CD14-positive monocyte (primary cell): Measurements from ENCODE around the gene EPHB2. TPM values are rescaled to one million over a fixed set of nuclear protein-coding genes. Genes with fewer than 3 reads are reported as not detected.

Source experiments
- DNase-seq, 3 donors: peaks; one replicate each; pipeline ENCODE4 v3.0.0-alpha.2; 2011 to 2022
- H2AFZ ChIP-seq: 2 replicates; pipeline ENCODE4 v1.6.0; 2012; ENCODE audit warnings: mild to moderate bottlenecking, low read depth, low read length, inconsistent platforms; ENCODE audit not compliant: insufficient read depth, poor library complexity, severe bottlenecking
- H3K27ac ChIP-seq, 2 donors: 1 replicate in 1 of 2; 2 replicates in 1 of 2; pipeline ENCODE4 v1.5.1; 2012 to 2013; ENCODE audit warnings: low read length in 2 of 2, control low read depth in 1 of 2, inconsistent platforms in 1 of 2, low read depth in 1 of 2, mild to moderate bottlenecking in 1 of 2
- H3K27me3 ChIP-seq, 2 donors: one replicate each; pipeline versions ENCODE4 v1.6.0 to v1.6.1; 2011 to 2013; ENCODE audit warnings: low read length in 2 of 2; ENCODE audit not compliant: control insufficient read depth in 2 of 2, insufficient read depth in 2 of 2
- H3K36me3 ChIP-seq, 2 donors: replicated peaks in 1 of 2; 1 replicate in 1 of 2; 2 replicates in 1 of 2; pipeline versions ENCODE4 v1.5.1 to v1.6.1; 2012 to 2013; ENCODE audit warnings: low read length in 2 of 2, control low read depth in 1 of 2, inconsistent platforms in 1 of 2, mild to moderate bottlenecking in 1 of 2; ENCODE audit not compliant: insufficient read depth in 2 of 2, control insufficient read depth in 1 of 2
- H3K4me1 ChIP-seq, 2 donors: 1 replicate in 1 of 2; 2 replicates in 1 of 2; pipeline versions ENCODE4 v1.5.1 to v1.6.1; 2012 to 2013; ENCODE audit warnings: low read length in 2 of 2, control low read depth in 1 of 2, inconsistent platforms in 1 of 2, mild to moderate bottlenecking in 1 of 2, moderate library complexity in 1 of 2; ENCODE audit not compliant: insufficient read depth in 2 of 2, control insufficient read depth in 1 of 2
- H3K4me2 ChIP-seq: replicated peaks from 2 replicates; pipeline ENCODE3; 2012; ENCODE audit warnings: low read length, moderate library complexity, mild to moderate bottlenecking; ENCODE audit not compliant: poor library complexity, severe bottlenecking; ENCODE audit errors: extremely low read depth
- H3K4me3 ChIP-seq, 3 experiments: fragments of 200-600 bp in 1 of 3; sonication (generic) in 1 of 3; replicated peaks in 1 of 3; 1 replicate in 2 of 3; 2 replicates in 1 of 3; pipeline ENCODE4 v1.5.1; 2011 to 2013; ENCODE audit warnings: low read length in 3 of 3, mild to moderate bottlenecking in 3 of 3, control low read depth in 2 of 3, low read depth in 2 of 3, inconsistent platforms in 1 of 3, moderate library complexity in 1 of 3
- H3K79me2 ChIP-seq: 2 replicates; pipeline ENCODE4 v1.6.0; 2012; ENCODE audit warnings: mild to moderate bottlenecking, control low read depth, inconsistent platforms, low read length, moderate library complexity; ENCODE audit not compliant: insufficient read depth
- H3K9ac ChIP-seq: 2 replicates; pipeline ENCODE4 v1.6.0; 2017; ENCODE audit warnings: low read length, mild to moderate bottlenecking; ENCODE audit not compliant: insufficient read depth, poor library complexity, severe bottlenecking
- H3K9me3 ChIP-seq, 2 donors: replicated peaks in 1 of 2; 1 replicate in 1 of 2; 2 replicates in 1 of 2; pipeline versions ENCODE4 v1.5.1 to v1.6.1; 2012 to 2013; ENCODE audit warnings: low read length in 2 of 2, control low read depth in 1 of 2; ENCODE audit not compliant: control insufficient read depth in 1 of 2, insufficient read depth in 1 of 2
- H4K20me1 ChIP-seq: 2 replicates; pipeline ENCODE4 v1.6.0; 2012; ENCODE audit warnings: mild to moderate bottlenecking, low read length, control low read depth, moderate library complexity; ENCODE audit not compliant: insufficient read depth
- H3K27ac Mint-ChIP-seq, 7 donors: one replicate each; pipeline ENCODE4 v1.8.0; 2020; ENCODE audit warnings: mild to moderate bottlenecking in 7 of 7, mixed read lengths in 7 of 7, moderate library complexity in 6 of 7, inconsistent platforms in 2 of 7
- H3K27me3 Mint-ChIP-seq, 3 donors: one replicate each; pipeline ENCODE4 v1.8.0; 2021 to 2022; ENCODE audit warnings: low read depth in 3 of 3, mild to moderate bottlenecking in 3 of 3, mixed read lengths in 3 of 3, moderate library complexity in 3 of 3, inconsistent platforms in 1 of 3
- H3K36me3 Mint-ChIP-seq, 2 donors: one replicate each; pipeline ENCODE4 v1.8.0; 2020; ENCODE audit warnings: mixed read lengths in 2 of 2, inconsistent platforms in 1 of 2, mild to moderate bottlenecking in 1 of 2
- H3K4me1 Mint-ChIP-seq: one replicate; pipeline ENCODE4 v1.8.0; 2020; ENCODE audit warnings: mild to moderate bottlenecking, mixed read lengths
- H3K4me3 Mint-ChIP-seq, 2 donors: one replicate each; pipeline ENCODE4 v1.8.0; 2020; ENCODE audit warnings: mild to moderate bottlenecking in 2 of 2, mixed read lengths in 2 of 2, moderate library complexity in 1 of 2
- H3K9me3 Mint-ChIP-seq, 7 donors: one replicate each; pipeline ENCODE4 v1.8.0; 2020 to 2022; ENCODE audit warnings: mixed read lengths in 7 of 7, mild to moderate bottlenecking in 6 of 7, moderate library complexity in 6 of 7, inconsistent platforms in 2 of 7
- WGBS: methylation state at CpG from one replicate; pipeline ENCODE4 v1.1.5; 2013; ENCODE audit warnings: missing lambda C conversion rate; ENCODE audit not compliant: insufficient coverage; 5-methylcytosine and 5-hydroxymethylcytosine counted together
- intact Hi-C, 2 donors: fragments of 100-400 bp; cut with micrococcal nuclease; formaldehyde crosslinking; loops; one replicate each; pipeline versions ENCODE4 v1.15.0 to v1.15.1; 2023
- polyA plus RNA-seq, 3 donors: library from polyadenylated mRNA; depleted of rRNA in 1 of 3; unstranded in 2 of 3; stranded (reverse) in 1 of 3; fragments of 300-500 nt in 2 of 3; fragments of >200 nt in 1 of 3; fragmentation: Illumina TruSeq in 2 of 3; gene quantifications; 1 replicate in 2 of 3; 2 replicates in 1 of 3; pipeline ENCODE4 v1.2.3, GENCODE V29; 2012 to 2021
- TF ChIP-seq, protein P1 (sequence below): fragments of 200-600 bp; IDR thresholded peaks from one replicate; pipeline ENCODE4 v1.8.0; 2022; ENCODE audit warnings: antibody characterized with exemption, mild to moderate bottlenecking

The EPHB2 gene
- polyA plus RNA-seq, 3 donors: 2.9 to 5.6 (median 3.4) TPM

DNA sequence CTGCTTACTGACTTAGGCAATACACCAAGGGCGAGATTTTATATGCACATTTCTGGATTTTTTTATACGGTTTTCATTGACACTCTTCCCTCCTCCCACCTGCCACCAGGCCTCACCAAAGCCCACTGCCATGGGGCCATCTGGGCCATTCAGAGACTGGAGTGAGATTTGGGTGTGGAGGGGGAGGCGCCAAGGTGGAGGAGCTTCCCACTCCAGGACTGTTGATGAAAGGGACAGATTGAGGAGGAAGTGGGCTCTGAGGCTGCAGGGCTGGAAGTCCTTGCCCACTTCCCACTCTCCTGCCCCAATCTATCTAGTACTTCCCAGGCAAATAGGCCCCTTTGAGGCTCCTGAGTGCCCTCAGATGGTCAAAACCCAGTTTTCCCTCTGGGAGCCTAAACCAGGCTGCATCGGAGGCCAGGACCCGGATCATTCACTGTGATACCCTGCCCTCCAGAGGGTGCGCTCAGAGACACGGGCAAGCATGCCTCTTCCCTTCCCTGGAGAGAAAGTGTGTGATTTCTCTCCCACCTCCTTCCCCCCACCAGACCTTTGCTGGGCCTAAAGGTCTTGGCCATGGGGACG, 204.1 kb downstream of the EPHB2 start:
- no peaks in the 10 kb centered on the region for H3K4me1 ChIP-seq
- no peak overlapping the region for H3K9ac ChIP-seq
- H3K4me2 ChIP-seq: no peak overlapping the region
- TF ChIP-seq, protein P1, sequence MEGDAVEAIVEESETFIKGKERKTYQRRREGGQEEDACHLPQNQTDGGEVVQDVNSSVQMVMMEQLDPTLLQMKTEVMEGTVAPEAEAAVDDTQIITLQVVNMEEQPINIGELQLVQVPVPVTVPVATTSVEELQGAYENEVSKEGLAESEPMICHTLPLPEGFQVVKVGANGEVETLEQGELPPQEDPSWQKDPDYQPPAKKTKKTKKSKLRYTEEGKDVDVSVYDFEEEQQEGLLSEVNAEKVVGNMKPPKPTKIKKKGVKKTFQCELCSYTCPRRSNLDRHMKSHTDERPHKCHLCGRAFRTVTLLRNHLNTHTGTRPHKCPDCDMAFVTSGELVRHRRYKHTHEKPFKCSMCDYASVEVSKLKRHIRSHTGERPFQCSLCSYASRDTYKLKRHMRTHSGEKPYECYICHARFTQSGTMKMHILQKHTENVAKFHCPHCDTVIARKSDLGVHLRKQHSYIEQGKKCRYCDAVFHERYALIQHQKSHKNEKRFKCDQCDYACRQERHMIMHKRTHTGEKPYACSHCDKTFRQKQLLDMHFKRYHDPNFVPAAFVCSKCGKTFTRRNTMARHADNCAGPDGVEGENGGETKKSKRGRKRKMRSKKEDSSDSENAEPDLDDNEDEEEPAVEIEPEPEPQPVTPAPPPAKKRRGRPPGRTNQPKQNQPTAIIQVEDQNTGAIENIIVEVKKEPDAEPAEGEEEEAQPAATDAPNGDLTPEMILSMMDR: no peak
- DNase-seq: no peak
- peaks cover 0 to 2% (median 0%) of the 10 kb centered on the region in 7 donors for H3K9me3 Mint-ChIP-seq
- intact Hi-C loops: no loop called here
- H3K79me2 ChIP-seq: no peaks in the 10 kb centered on the region
- no peaks in the 10 kb centered on the region for H3K36me3 ChIP-seq
- H3K27me3 ChIP-seq: no peaks in the 10 kb centered on the region
- no peak overlapping the region for H3K4me3 Mint-ChIP-seq
- H3K27ac ChIP-seq: no peak overlapping the region
- no peak overlapping the region for H2AFZ ChIP-seq
- H3K27me3 Mint-ChIP-seq: peaks cover 3 to 8% (median 7%) of the 10 kb centered on the region in 3 donors
- H3K36me3 Mint-ChIP-seq: no peaks in the 10 kb centered on the region
- no peaks in the 10 kb centered on the region for H4K20me1 ChIP-seq
- H3K4me1 Mint-ChIP-seq: no peaks in the 10 kb centered on the region
- no peaks in the 10 kb centered on the region for H3K9me3 ChIP-seq
- H3K27ac Mint-ChIP-seq: no peak overlapping the region
- 83% methylated on average over 1 of the region's 8 CpGs for WGBS
- no peak overlapping the region for H3K4me3 ChIP-seq

DNA sequence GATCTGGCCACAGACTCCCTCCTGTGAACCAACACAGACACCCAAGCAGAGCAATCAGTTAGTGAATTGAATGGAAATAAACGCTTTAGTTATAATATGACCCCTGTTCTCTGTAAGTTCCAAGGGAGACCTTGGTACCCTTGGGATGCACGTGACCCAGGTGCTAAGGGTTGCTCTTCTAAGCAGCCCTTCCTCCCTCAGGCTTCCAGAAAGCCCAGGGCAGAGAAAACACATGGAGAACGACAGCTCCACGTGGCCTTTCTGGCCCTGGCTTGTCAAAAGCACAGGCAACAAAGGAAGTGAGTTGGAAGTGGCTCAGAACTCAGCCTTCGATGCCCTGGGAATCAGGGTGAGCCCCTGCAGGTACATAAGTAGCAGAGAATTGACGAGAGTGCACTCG, 204.6 kb downstream of the EPHB2 start:
- no peaks in the 10 kb centered on the region for H4K20me1 ChIP-seq
- H3K27me3 Mint-ChIP-seq: peaks cover 3 to 8% (median 7%) of the 10 kb centered on the region in 3 donors
- intact Hi-C loops: no loop called here
- H3K27ac ChIP-seq: no peak overlapping the region
- no peak overlapping the region for H3K4me3 Mint-ChIP-seq
- no peak for DNase-seq
- H2AFZ ChIP-seq: no peak overlapping the region
- H3K9ac ChIP-seq: no peak overlapping the region
- WGBS: 82% methylated on average over 5 of the region's 7 CpGs
- no peak overlapping the region for H3K4me3 ChIP-seq
- H3K4me1 Mint-ChIP-seq: no peaks in the 10 kb centered on the region
- no peak overlapping the region for H3K27ac Mint-ChIP-seq
- H3K9me3 Mint-ChIP-seq: peaks cover 0 to 2% (median 0%) of the 10 kb centered on the region in 7 donors
- H3K9me3 ChIP-seq: no peaks in the 10 kb centered on the region
- H3K36me3 Mint-ChIP-seq: no peaks in the 10 kb centered on the region
- H3K27me3 ChIP-seq: no peaks in the 10 kb centered on the region
- no peaks in the 10 kb centered on the region for H3K36me3 ChIP-seq
- TF ChIP-seq, protein P1: no peak
- H3K4me2 ChIP-seq: no peak overlapping the region
- no peaks in the 10 kb centered on the region for H3K4me1 ChIP-seq
- H3K79me2 ChIP-seq: no peaks in the 10 kb centered on the region
